Memory B cell (primary cell): ENCODE measurements around the gene STARD6.
"Not testable (repeated sequence)": the region's sequence is repeated elsewhere in the genome, so short reads cannot be mapped to it uniquely, and the experiment has no call there.

Source experiments
- ATAC-seq: fragments of 150-1000 bp; cut with Tn5 transposase; 2 replicates; pipeline ENCODE4 v1.10.0; 2021; ENCODE audit warnings: low read depth, mild to moderate bottlenecking, moderate library complexity
- DNase-seq, 2 donors: peaks; one replicate each; pipeline ENCODE4 v3.0.0; 2022; ENCODE audit warnings: low spot score in 2 of 2
- H3K27ac Mint-ChIP-seq: one replicate; pipeline ENCODE4 v1.8.0; 2022; ENCODE audit warnings: mild to moderate bottlenecking, moderate library complexity, mixed read lengths
- H3K27me3 Mint-ChIP-seq: one replicate; pipeline ENCODE4 v1.8.0; 2022; ENCODE audit warnings: mixed read lengths
- H3K36me3 Mint-ChIP-seq: one replicate; pipeline ENCODE4 v1.8.0; 2022; ENCODE audit warnings: mild to moderate bottlenecking, mixed read lengths
- H3K4me1 Mint-ChIP-seq: one replicate; pipeline ENCODE4 v1.8.0; 2022; ENCODE audit warnings: mixed read lengths
- H3K4me3 Mint-ChIP-seq: one replicate; pipeline ENCODE4 v1.8.0; 2022; ENCODE audit warnings: mild to moderate bottlenecking, moderate library complexity, mixed read lengths
- H3K9me3 Mint-ChIP-seq: one replicate; pipeline ENCODE4 v1.8.0; 2022; ENCODE audit warnings: mixed read lengths

Gene STARD6

GRCh38 chr18:54316071-54316820 is 41.4 kb downstream of the STARD6 start:
- ATAC-seq (no peak), DNase-seq (no peak)
- H3K36me3 Mint-ChIP-seq = no peaks in the 10 kb centered on the region
- no peaks in the 10 kb centered on the region for H3K4me1 Mint-ChIP-seq
- H3K4me3 Mint-ChIP-seq = no peak overlapping the region
- H3K27me3 Mint-ChIP-seq = peaks cover 5% of the 10 kb centered on the region
- no peaks in the 10 kb centered on the region for H3K9me3 Mint-ChIP-seq
- H3K27ac Mint-ChIP-seq = no peak overlapping the region

- not testable (repeated sequence) for H3K4me3 Mint-ChIP-seq, ATAC-seq, H3K27ac Mint-ChIP-seq, H3K9me3 Mint-ChIP-seq, H3K27me3 Mint-ChIP-seq, H3K4me1 Mint-ChIP-seq, DNase-seq, H3K36me3 Mint-ChIP-seq
These were observed 48.1 kb downstream of the STARD6 start for GRCh38 chr18:54309564-54309963.

- ATAC-seq = no peak
- H3K4me1 Mint-ChIP-seq = no peaks in the 10 kb centered on the region
- no peak overlapping the region for H3K4me3 Mint-ChIP-seq
- H3K27ac Mint-ChIP-seq = no peak overlapping the region
- H3K36me3 Mint-ChIP-seq = peaks cover 4% of the 10 kb centered on the region
- no peaks in the 10 kb centered on the region for H3K27me3 Mint-ChIP-seq
- no peak for DNase-seq
- H3K9me3 Mint-ChIP-seq = peaks cover 9% of the 10 kb centered on the region
These were observed 54.2 kb downstream of the STARD6 start for GRCh38 chr18:54303408-54303807.

- not testable (repeated sequence) for ATAC-seq, H3K9me3 Mint-ChIP-seq, H3K27me3 Mint-ChIP-seq, H3K4me3 Mint-ChIP-seq, H3K4me1 Mint-ChIP-seq, H3K27ac Mint-ChIP-seq, DNase-seq
- H3K36me3 Mint-ChIP-seq = peaks cover 12% of the 10 kb centered on the region
These were observed 58.7 kb downstream of the STARD6 start for GRCh38 chr18:54298991-54299390.

GRCh38 chr18:54296062-54296461 is 61.6 kb downstream of the STARD6 start:
- ATAC-seq (no peak), DNase-seq (no peak)
- Mint-ChIP-seq H3K9me3 (peaks cover 9% of the 10 kb centered on the region), H3K4me3 (no peak overlapping the region), H3K27me3 (no peaks in the 10 kb centered on the region), H3K4me1 (no peaks in the 10 kb centered on the region), H3K36me3 (peaks cover 15% of the 10 kb centered on the region), H3K27ac (no peak overlapping the region)

- H3K36me3 Mint-ChIP-seq = peaks cover 20% of the 10 kb centered on the region
These were observed 63.4 kb downstream of the STARD6 start for GRCh38 chr18:54294274-54294673.

GRCh38 chr18:54284981-54285785 is 72.5 kb downstream of the STARD6 start:
- H3K27ac Mint-ChIP-seq = peak overlapping the region; percentile 38
- no peak for ATAC-seq
- H3K36me3 Mint-ChIP-seq = peaks cover 32% of the 10 kb centered on the region
- H3K4me1 Mint-ChIP-seq = peaks cover 7% of the 10 kb centered on the region
- H3K27me3 Mint-ChIP-seq = no peaks in the 10 kb centered on the region
- no peaks in the 10 kb centered on the region for H3K9me3 Mint-ChIP-seq
- no peak overlapping the region for H3K4me3 Mint-ChIP-seq
- no peak for DNase-seq

More at GRCh38 chr18:54294274-54294673, 63.4 kb downstream of the STARD6 start:
- no peaks in the 10 kb centered on the region for H3K9me3 Mint-ChIP-seq
- H3K27ac Mint-ChIP-seq = no peak overlapping the region
- DNase-seq (no peak), ATAC-seq (no peak)
- no peak overlapping the region for H3K4me3 Mint-ChIP-seq
- H3K4me1 Mint-ChIP-seq = no peaks in the 10 kb centered on the region
- H3K27me3 Mint-ChIP-seq = no peaks in the 10 kb centered on the region

- Mint-ChIP-seq H3K27ac (peak overlapping the region; percentile 38), H3K36me3 (peaks cover 33% of the 10 kb centered on the region)
- ATAC-seq = no peak
These were observed 73.1 kb downstream of the STARD6 start for GRCh38 chr18:54284535-54284934.

GRCh38 chr18:54280220-54280569 is 77.5 kb downstream of the STARD6 start:
- H3K36me3 Mint-ChIP-seq = peaks cover 33% of the 10 kb centered on the region
- ATAC-seq (no peak), DNase-seq (no peak)
- no peaks in the 10 kb centered on the region for H3K9me3 Mint-ChIP-seq
- no peaks in the 10 kb centered on the region for H3K27me3 Mint-ChIP-seq
- H3K27ac Mint-ChIP-seq = no peak overlapping the region
- peaks cover 10% of the 10 kb centered on the region for H3K4me1 Mint-ChIP-seq
- H3K4me3 Mint-ChIP-seq = no peak overlapping the region

More at GRCh38 chr18:54284535-54284934, 73.1 kb downstream of the STARD6 start:
- Mint-ChIP-seq H3K4me3 (no peak overlapping the region), H3K4me1 (peaks cover 7% of the 10 kb centered on the region), H3K9me3 (no peaks in the 10 kb centered on the region), H3K27me3 (no peaks in the 10 kb centered on the region)
- no peak for DNase-seq

GRCh38 chr18:54279477-54280219 is 78.0 kb downstream of the STARD6 start:
- H3K27ac Mint-ChIP-seq = no peak overlapping the region
- no peaks in the 10 kb centered on the region for H3K9me3 Mint-ChIP-seq
- no peak for ATAC-seq
- no peak overlapping the region for H3K4me3 Mint-ChIP-seq
- DNase-seq = no peak
- H3K27me3 Mint-ChIP-seq = no peaks in the 10 kb centered on the region
- H3K4me1 Mint-ChIP-seq = peaks cover 6% of the 10 kb centered on the region
- H3K36me3 Mint-ChIP-seq = peaks cover 31% of the 10 kb centered on the region

GRCh38 chr18:54278615-54279014 is 79.0 kb downstream of the STARD6 start:
- H3K36me3 Mint-ChIP-seq = peaks cover 27% of the 10 kb centered on the region
- DNase-seq (no peak), ATAC-seq (no peak)
- peaks cover 3% of the 10 kb centered on the region for H3K4me1 Mint-ChIP-seq
- no peaks in the 10 kb centered on the region for H3K27me3 Mint-ChIP-seq
- no peak overlapping the region for H3K27ac Mint-ChIP-seq
- H3K4me3 Mint-ChIP-seq = no peak overlapping the region
- H3K9me3 Mint-ChIP-seq = no peaks in the 10 kb centered on the region

- H3K36me3 Mint-ChIP-seq = peaks cover 25% of the 10 kb centered on the region
- no peak overlapping the region for H3K4me3 Mint-ChIP-seq
- H3K27me3 Mint-ChIP-seq = no peaks in the 10 kb centered on the region
- peaks cover 3% of the 10 kb centered on the region for H3K4me1 Mint-ChIP-seq
- no peak overlapping the region for H3K27ac Mint-ChIP-seq
- H3K9me3 Mint-ChIP-seq = no peaks in the 10 kb centered on the region
- ATAC-seq (no peak), DNase-seq (no peak)
These were observed 79.8 kb downstream of the STARD6 start for GRCh38 chr18:54277899-54278298.
